ENCODE measurements around the gene USP40. TPM values are rescaled to one million over a fixed set of nuclear protein-coding genes. Genes with fewer than 3 reads are reported as not detected.

USP40 gene
- 34.1 and 36.2 TPM in 2 replicates for total RNA-seq

GRCh38 chr2:233566141-233566956, at the start of gene USP40:
Gene USP40 (minus strand): TSS chr2:233566782. CDS start chr2:233565554, 1,228 bp downstream.

Other genes starting within 250 kb of the USP40 start
- gene DGKD, start 212.3 kb downstream of the USP40 start, total RNA-seq: 4.2 and 4.9 TPM in 2 replicates
- gene UGT1A8, start 50.9 kb upstream of the USP40 start, total RNA-seq: not detected in 2 replicates
- gene UGT1A10, start 69.7 kb upstream of the USP40 start, total RNA-seq: not detected in 2 replicates
- gene UGT1A9, start 105.1 kb upstream of the USP40 start, total RNA-seq: not detected in 2 replicates
- gene UGT1A7, start 115.1 kb upstream of the USP40 start, total RNA-seq: 0.16 and 0.27 TPM in 2 replicates
- gene UGT1A6, start 126.1 kb upstream of the USP40 start, total RNA-seq: 0.38 and 0.78 TPM in 2 replicates
- gene UGT1A5, start 146.1 kb upstream of the USP40 start, total RNA-seq: not detected in 2 replicates
- gene UGT1A4, start 152.0 kb upstream of the USP40 start, total RNA-seq: not detected in 2 replicates
- gene UGT1A3, start 162.3 kb upstream of the USP40 start, total RNA-seq: not detected in 2 replicates
- not detected in 2 replicates for gene UGT1A1, start 193.5 kb upstream of the USP40 start, total RNA-seq
- gene MROH2A, start 211.5 kb upstream of the USP40 start, total RNA-seq: 0.38 TPM in 1 of 2 replicates, not detected in the other